Measurements from ENCODE around the gene TNFRSF25. TPM values are rescaled to one million over a fixed set of nuclear protein-coding genes. Genes with fewer than 3 reads are reported as not detected.
"Not testable (repeated sequence)": the region's sequence is repeated elsewhere in the genome, so short reads cannot be mapped to it uniquely, and the experiment has no call there.

TNFRSF25 gene
- total RNA-seq, 1 donor from 2014 or later: 13.1 TPM

DNA sequence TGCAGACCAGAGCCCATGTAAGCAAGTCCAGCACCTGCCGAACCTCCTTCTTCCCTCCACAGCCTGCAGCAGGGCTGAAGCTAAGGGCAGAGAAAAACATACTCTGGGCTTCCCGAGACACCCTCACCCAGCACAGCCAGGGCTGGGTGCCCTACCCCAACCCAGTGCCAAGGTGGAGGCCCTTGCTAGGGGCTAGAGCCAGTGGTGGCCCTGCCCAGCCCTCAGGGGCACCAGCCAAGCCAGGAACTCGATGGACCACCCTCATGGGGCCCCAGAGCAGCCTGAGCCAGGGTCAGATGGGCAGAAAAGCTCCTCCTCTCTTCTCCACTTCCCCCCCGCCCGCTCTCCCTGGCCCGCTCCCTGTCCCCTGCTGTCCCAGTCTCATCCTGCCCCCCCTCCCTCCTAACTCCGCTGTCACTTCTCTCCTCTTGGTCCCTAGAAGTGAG is 15.9 kb downstream of the TNFRSF25 start:
- no peak for ATAC-seq

DNA sequence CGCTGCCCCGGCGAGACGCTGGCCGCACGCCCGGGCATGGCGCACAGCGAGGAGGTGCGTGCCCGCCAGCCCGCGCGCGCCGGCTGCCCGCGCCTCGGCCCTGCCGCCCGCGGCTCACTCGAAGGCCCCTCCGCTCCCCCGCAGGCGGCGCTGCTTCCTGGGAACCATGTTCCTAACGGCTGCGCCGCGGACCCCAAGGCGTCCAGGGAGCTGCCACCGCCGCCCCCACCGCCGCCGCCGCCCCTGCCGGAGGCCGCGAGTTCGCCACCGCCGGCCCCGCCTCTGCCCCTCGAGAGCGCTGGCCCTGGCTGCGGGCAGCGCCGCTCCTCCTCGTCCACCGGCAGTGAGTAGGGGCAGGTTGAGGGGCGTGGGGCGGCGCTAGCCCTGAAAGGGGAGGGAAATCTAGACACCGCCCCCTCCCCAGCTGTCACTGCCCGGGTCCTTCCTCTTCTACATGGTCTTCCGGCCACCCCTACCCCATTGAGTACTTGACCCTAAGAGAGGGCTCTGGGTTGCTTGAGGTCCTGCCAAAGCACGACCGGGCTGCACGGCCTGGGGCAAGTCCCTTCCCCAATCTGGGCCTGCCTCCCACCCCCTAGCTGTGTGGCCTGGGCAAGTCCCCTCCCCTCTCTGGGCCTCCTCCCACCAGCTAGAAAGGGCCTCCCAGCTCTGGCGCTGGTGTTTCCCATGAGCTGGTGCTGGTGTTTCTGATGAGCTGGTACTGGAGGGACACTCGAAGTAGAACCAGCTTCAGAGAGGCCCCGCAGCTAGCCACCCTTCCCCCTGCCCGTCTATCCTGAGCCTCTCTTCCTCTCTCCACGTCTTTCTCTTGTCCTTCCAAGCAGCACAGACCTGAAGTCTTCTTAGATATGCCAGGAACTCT is 17.0 kb downstream of the TNFRSF25 start:
- ATAC-seq: peak; percentile 2

DNA sequence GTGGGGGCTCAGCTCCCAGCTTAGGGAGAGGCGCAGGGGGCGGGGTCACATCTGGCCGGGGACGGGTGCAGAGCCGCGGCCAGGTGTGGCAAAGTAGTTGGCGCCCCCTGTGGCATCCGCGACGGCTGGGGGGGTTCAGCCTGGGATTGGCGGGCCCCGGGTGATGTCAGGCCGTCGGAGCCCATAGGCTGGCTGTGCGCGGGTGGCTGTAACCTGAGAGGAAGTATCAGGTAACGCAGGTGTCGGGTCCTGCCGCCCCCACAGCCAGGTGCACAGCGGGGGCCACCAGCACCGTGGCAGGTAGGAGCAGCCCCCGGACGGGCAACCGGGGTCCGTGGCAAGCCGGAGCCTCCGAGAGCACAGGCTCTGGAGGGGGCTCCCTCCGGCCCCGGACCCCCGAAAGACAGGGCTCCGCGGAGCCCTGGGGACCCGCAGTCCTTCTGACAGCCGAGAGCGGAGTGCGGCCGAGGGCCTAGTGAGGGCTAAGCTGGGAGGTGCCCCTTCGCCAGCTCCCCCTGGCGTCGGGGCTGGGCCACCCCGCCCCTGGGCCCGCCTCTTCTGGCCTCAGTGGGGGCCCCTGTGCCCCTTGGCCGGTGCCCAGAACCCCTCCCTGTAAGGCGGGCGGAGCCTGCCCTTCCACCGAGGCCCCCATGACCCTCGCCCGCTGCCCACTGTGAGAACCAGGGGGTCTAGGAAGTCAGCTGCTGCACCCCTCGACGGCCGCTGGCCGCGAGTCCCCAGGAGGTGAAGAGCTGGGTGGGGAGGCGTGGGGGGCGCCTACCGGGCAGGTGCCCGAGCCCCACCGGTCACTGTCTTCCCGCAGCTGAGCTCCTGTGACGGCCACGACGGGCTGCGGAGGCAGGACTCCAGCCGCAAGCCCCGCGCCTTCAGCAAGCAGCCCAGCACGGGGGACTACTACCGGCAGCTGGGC is 17.9 kb downstream of the TNFRSF25 start:
- ATAC-seq: peak; percentile 21

DNA sequence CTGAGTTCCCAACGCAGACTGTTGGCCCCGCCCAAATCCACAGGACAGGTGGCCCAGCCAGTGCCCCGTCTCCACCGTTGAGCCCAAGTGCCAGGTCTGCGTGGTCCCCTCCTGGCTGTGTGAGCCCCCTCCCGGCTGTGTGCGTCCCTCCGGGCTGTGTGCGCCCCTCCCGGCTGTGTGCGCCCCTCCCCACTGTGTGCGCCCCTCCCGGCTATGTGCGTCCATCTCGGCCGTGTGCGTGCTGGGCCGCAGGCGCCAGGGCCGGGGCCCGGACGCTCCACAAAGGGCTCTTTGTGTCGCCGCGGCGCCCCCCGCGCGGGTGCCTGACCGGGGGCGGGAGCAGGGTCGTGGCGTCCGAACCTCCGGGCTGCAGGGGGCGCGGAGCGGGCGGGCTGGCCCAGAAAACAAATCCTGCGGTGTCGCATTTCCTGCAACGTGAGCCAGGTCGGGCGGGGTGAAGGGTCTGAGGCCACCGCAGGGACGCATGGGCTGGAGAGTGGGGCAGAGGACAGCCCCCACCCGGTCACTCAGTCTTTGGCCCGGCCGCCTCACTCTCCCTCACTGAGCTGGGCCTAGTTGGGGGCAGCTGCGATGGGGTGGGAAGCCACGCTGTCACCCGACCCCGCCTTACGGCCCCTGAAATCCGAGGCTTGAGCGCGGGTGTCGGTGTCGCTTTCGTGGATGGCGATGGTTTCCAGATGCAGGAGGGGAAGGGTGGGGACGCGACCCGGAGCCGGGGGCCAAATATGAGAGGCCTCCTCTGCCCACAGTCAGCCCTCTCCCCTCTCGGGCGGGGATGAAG is 18.8 kb downstream of the TNFRSF25 start:
- no peak for ATAC-seq

DNA sequence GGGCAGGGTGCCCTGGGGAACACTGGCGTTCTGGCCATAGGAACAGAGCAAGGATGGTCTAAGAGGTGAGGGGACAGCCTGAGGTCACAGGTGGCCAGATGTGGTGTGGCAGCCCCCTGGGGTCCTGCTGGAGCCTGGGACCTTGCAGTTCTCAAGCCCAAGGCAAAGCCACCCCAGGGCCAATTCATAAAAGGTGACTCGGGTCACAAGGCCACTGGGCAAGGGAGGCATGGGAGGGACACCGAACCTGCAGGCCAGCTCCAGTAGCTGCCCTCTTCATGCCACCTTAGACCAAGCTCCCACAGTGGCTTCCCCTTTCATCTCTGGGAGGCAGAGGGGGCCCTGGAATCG is 19.3 kb downstream of the TNFRSF25 start:
- ATAC-seq: no peak

DNA sequence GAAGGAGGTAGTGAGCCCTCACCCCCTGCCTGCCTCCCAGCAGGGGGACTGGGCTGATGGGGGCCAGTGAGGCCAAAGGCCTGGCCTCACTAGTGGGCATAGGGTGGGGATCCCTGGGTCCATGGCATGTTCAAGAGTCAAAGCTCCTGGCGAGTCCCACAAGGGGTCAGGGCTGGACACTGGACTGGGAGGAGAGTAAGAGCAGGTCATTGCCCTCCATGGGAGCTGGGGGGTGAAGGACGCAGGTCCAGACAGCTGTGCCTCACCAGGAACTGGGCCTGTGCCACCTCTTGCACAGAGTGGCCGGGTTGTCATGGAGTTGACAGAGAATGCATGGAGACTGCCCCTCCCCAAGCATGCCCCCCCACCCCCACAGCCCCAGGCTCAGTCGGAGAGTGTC is 20.0 kb downstream of the TNFRSF25 start:
- ATAC-seq: not testable (repeated sequence)

DNA sequence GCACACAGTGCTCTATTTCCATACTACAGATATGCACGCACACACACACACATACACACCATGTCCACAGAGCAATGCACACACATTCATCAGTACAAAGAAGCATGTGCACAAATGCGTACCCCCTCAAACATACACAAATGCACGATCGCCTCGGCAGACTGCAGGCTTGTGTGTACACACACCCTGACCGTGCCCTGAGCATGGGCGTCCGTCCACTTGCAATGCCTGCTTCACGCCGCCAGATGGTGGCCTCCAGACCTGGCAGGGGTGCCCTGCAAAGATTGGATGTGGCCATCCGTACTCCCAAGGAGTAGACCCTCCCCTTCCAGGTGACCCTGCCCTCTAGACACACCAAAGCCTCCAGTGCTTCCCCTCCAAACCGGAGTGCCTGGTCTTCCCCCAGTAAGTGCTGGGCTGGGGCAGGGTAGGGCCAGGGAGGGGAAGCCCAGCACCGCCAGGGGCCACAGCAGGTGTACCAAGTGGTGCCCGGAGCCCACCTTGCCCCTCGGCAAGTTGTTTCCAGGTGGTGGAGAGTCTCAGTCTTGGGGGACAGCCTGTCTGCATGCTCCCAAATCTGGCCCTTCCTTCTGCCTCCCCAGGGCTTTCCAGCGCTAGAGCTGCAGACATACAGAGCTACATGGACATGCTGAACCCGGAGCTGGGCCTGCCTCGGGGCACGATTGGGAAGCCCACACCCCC is 20.8 kb downstream of the TNFRSF25 start:
- ATAC-seq: peak; percentile 12

GRCh38 chr1:6444377-6444776 is 21.6 kb downstream of the TNFRSF25 start:
- no peak for ATAC-seq

DNA sequence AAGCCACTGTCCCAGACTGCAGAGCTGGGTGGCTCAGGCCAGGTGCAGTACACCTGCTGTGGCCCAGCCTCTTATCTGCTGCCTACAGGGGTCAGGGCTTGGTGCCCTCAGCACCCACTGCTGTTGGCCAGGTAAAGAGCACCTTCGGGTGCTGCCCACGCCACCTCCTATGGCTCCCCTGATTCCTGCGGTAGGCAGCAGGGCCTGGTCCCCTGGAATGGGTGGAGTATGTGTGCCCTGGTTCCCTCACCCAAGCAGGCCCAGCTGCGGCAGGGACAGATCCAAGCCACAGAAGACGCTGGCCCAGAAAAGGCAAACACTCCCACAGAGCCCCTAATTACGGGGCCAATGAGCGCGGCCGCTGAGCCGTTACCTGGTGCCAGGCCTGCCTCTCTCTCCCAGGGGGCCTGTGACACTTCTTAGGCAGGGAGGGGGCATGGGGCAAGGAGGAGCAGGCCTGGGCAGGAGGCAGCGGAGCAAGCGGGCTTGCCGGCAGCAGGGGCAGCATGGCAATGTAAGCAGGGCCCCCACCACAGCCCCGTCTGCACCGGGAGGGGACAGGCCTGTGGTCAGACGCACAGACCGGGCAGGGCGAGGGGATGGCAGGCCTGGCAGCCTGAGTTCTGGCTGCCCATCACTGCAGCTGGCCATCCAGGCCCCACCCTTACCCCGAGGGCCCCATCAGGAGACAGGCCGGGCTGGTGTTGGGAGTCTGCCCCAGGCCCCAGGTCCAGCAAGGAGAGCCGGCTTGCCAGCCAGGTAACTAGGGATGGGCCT is 22.4 kb downstream of the TNFRSF25 start:
- ATAC-seq: no peak

- no peak for ATAC-seq
Observed at GRCh38 chr1:6441586-6441985, 24.4 kb downstream of the TNFRSF25 start.

- ATAC-seq: peak; percentile 77
Observed at GRCh38 chr1:6440198-6441126, 25.5 kb downstream of the TNFRSF25 start.

DNA sequence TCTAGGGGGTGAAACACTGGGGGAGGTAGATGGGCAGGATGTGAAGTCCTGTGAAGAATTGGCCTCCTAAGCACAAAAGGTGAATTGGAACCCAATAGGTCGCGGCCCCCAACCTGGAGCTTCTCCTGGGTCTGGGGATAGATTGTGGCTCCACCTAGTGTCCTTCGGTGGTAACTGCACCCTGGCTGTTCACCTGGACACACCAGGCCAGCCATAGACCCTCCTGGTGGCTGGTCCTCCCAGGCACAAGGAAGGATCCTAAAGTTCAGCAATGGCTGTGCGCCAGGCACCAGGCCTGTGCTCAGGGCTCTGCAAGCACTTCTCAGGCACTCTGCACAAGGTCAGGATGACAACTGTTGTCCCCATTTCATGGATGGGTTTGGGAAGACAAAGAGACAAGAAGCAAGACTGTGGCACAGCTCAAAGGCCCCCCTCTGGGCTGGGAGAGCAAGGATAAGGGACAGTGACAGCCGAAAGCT is 27.9 kb downstream of the TNFRSF25 start:
- ATAC-seq: peak; percentile 54

- ATAC-seq: not testable (repeated sequence)
Observed at GRCh38 chr1:6437012-6437700, 28.8 kb downstream of the TNFRSF25 start.

GRCh38 chr1:6436277-6436676 is 29.7 kb downstream of the TNFRSF25 start:
- not testable (repeated sequence) for ATAC-seq

DNA sequence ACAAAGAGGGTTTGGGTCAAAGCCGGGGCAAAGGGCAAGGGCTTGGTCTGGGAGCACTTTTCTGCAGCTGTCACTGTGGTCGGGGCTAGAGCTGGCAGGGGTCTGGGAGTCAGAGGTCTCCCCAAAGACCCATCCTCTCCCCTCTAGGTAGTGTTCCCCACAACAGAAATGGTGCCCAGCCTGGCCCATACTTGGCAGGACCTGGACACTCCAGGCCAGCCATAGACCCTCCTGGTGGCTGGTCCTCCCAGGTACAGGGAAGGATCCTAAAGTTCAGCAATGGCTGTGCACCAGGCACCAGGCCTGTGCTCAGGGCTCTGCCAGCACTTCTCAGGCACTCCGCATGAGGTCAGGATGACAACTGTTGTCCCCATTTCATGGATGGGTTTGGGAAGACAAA is 30.4 kb downstream of the TNFRSF25 start:
- ATAC-seq: no peak

DNA sequence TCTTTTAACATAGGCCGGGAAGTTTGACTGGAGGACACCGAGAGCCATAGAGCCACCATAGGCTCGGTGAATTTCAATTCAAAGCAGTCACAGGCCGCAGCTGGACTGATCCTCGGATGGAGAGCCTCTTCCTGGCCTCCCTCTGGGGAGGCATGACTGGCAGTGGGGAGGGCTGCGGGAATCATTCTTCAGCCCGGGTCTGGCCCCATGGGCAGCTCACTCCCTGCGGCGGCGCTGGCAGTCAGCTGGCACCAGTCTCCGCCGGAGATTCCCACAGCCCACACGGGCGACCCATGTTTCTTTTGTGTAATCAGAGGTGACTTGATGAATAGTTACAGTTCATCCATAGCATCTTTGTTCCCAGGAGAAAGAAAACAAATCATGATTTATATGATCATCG is 30.8 kb downstream of the TNFRSF25 start:
- ATAC-seq: no peak

- no peak for ATAC-seq
Observed at GRCh38 chr1:6434186-6434585, 31.8 kb downstream of the TNFRSF25 start.

DNA sequence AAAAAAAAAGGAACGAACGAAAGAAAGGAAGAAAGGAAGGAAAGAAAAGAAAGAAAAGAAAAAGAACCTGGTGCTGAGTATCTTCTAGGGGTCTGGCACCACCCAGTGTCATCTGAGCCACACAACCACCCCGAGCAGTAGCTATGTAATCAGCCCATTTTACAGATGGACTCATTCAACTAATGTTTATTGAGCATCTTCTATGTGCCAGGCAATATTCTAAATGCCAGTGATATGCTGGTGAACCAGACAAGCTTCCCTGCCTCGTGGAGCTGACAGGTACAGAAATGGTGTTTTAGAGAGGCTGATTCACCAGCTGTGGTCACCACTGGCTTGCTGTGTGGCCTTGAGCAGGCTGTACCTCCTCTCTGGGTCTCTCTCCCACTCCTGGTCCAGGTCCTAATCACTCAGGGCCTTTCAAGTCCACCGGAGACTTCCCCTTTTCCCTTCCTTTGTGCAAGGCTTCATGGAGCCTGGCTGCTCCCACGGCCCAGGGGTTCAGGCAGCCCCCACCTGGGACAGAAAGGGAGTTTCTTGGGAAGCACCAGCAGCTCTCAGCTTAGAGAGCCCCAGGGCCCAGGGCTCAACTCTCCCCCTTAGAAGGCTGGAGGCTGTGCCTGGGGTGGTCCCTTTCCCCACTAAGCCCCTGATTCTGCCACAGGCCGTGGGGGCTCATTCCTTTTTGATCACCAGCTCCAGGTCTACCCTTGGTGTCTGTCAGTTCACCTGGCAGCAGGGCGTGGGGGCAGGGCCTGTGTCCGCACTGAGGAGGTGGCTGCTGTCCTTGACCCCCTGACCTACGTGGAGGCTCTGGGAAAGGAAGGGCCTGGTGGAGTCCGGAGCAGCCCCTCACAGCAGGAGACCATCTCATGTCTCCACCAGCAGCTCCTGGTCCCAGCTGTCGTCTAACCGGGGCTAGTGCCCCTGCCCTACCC is 34.1 kb downstream of the TNFRSF25 start:
- not testable (repeated sequence) for ATAC-seq
